NCI-H187 treated with DMSO at 0.1 percent for 48 hours (cell line): Measurements from ENCODE around the gene DNAJC21.
"Not testable (repeated sequence)": the region's sequence is repeated elsewhere in the genome, so short reads cannot be mapped to it uniquely, and the experiment has no call there.

Experiments used
- DNase-seq: peaks from one replicate; lab custom pipeline; 2025; lab: John Stamatoyannopoulos, UW

Gene DNAJC21

GRCh38 chr5:34929134-34929719, at the start of gene DNAJC21:
Gene DNAJC21, plus strand, starts transcription at chr5:34929559. Its CDS starts 261 bp downstream, at chr5:34929820.
- peak; percentile 87 for DNase-seq

- DNase-seq, result no peak
Measured at GRCh38 chr5:34881246-34881645, 48.1 kb upstream of the DNAJC21 start.

- DNase-seq, result no peak
Measured at GRCh38 chr5:34886392-34887119, 42.8 kb upstream of the DNAJC21 start.

GRCh38 chr5:34889394-34889793, 40.0 kb upstream of the DNAJC21 start:
- DNase-seq, result no peak

GRCh38 chr5:34891981-34892380, 37.4 kb upstream of the DNAJC21 start:
- no peak for DNase-seq

- no peak for DNase-seq
Measured at GRCh38 chr5:34892414-34892813, 36.9 kb upstream of the DNAJC21 start.

GRCh38 chr5:34894716-34895115, 34.6 kb upstream of the DNAJC21 start:
- DNase-seq, result no peak

GRCh38 chr5:34895641-34896419, 33.5 kb upstream of the DNAJC21 start:
- no peak for DNase-seq

GRCh38 chr5:34897646-34898045, 31.7 kb upstream of the DNAJC21 start:
- DNase-seq, result no peak

GRCh38 chr5:34898258-34898895, 31.0 kb upstream of the DNAJC21 start:
- DNase-seq, result peak; percentile 21

- DNase-seq, result no peak
Measured at GRCh38 chr5:34899066-34899465, 30.3 kb upstream of the DNAJC21 start.

- peak; percentile 37 for DNase-seq
Measured at GRCh38 chr5:34900652-34901051, 28.7 kb upstream of the DNAJC21 start.

- DNase-seq, result no peak
Measured at GRCh38 chr5:34903260-34903659, 26.1 kb upstream of the DNAJC21 start.

GRCh38 chr5:34905564-34905963, 23.8 kb upstream of the DNAJC21 start:
- no peak for DNase-seq

- no peak for DNase-seq
Measured at GRCh38 chr5:34913072-34913471, 16.3 kb upstream of the DNAJC21 start.

GRCh38 chr5:34914671-34915138, 14.7 kb upstream of the DNAJC21 start:
- DNase-seq, result no peak

- DNase-seq, result peak; percentile 94
Measured at GRCh38 chr5:34915139-34915855, 14.1 kb upstream of the DNAJC21 start, which contains the start of the genes BRIX1 and RAD1. Gene BRIX1, plus strand, starts transcription at chr5:34915711. Its CDS starts 28 bp downstream, at chr5:34915739. Gene RAD1, minus strand, starts transcription at chr5:34915504. Its CDS starts 612 bp downstream, at chr5:34914892.

GRCh38 chr5:34915856-34916192, 13.5 kb upstream of the DNAJC21 start:
- DNase-seq, result no peak

- no peak for DNase-seq
Measured at GRCh38 chr5:34916518-34916917, 12.8 kb upstream of the DNAJC21 start.

- DNase-seq, result no peak
Measured at GRCh38 chr5:34918025-34918424, 11.3 kb upstream of the DNAJC21 start.

- no peak for DNase-seq
Measured at GRCh38 chr5:34919077-34919476, 10.3 kb upstream of the DNAJC21 start.

- not testable (repeated sequence) for DNase-seq
Measured at GRCh38 chr5:34923256-34923655, 6.1 kb upstream of the DNAJC21 start.
